Mesodermal cell (in vitro differentiated cells): ENCODE measurements around the gene RFTN1.

Experiments
- H3K27ac ChIP-seq: 2 replicates; pipeline ENCODE4 v1.7.0; 2013; ENCODE audit warnings: mild to moderate bottlenecking, low read depth, low read length, moderate library complexity; ENCODE audit not compliant: severe bottlenecking
- H3K36me3 ChIP-seq: 2 replicates; pipeline ENCODE4 v1.7.1; 2013; ENCODE audit warnings: mild to moderate bottlenecking, low read length, moderate library complexity; ENCODE audit not compliant: control insufficient read depth, insufficient read depth
- H3K4me1 ChIP-seq: one replicate; pipeline ENCODE4 v1.7.1; 2013; ENCODE audit warnings: mild to moderate bottlenecking, low read length; ENCODE audit not compliant: insufficient read depth, control insufficient read depth, poor library complexity, severe bottlenecking
- H3K4me3 ChIP-seq: 2 replicates; pipeline ENCODE4 v1.7.0; 2013; ENCODE audit warnings: low read length, control low read depth, mild to moderate bottlenecking; ENCODE audit not compliant: insufficient read depth, poor library complexity, severe bottlenecking; ENCODE audit errors: extremely low read depth
- H3K9me3 ChIP-seq: 2 replicates; pipeline ENCODE4 v1.7.1; 2013; ENCODE audit warnings: mild to moderate bottlenecking, low read length, moderate library complexity; ENCODE audit not compliant: control insufficient read depth
- WGBS, 2 experiments: methylation state at CpG; one replicate each; pipeline ENCODE4 v1.1.5; 2013; ENCODE audit warnings: missing lambda C conversion rate in 2 of 2; ENCODE audit not compliant: insufficient coverage in 2 of 2; 5-methylcytosine and 5-hydroxymethylcytosine counted together

Gene RFTN1

GRCh38 chr3:16528106-16528505, 14.6 kb upstream of the RFTN1 start:
- H3K27ac ChIP-seq, result no peak overlapping the region
- 87 to 100% methylated on average over 3 to 5 of the region's 5 CpGs for WGBS, 2 experiments
- no peaks in the 10 kb centered on the region for H3K9me3 ChIP-seq
- no peaks in the 10 kb centered on the region for H3K36me3 ChIP-seq
- no peaks in the 10 kb centered on the region for H3K4me1 ChIP-seq
- no peak overlapping the region for H3K4me3 ChIP-seq

DNA sequence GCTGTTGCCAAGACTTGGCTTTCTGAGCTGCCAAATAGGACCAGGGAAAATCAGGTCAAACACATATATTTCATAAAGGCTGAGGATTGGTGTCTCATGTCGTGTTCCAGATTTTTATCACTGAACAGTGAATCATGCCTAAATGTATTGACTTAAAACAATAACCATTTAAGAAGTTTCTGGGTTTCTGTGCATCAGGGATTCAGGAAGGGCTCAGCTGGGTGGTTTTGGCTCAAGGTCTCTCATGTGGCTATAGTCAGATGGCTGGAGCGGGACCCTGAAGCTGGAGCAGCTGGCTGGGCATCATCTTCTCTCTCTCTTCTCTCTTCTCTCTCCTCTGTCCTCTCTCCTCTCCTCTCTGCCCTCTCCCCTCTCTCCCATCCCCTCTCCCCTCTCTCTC, 10.7 kb upstream of the RFTN1 start:
- H3K36me3 ChIP-seq, result no peaks in the 10 kb centered on the region
- no peaks in the 10 kb centered on the region for H3K4me1 ChIP-seq
- H3K27ac ChIP-seq, result no peak overlapping the region
- no peaks in the 10 kb centered on the region for H3K9me3 ChIP-seq
- 80 to 83% methylated on average over 1 of the region's 2 CpGs for WGBS, 2 experiments
- no peak overlapping the region for H3K4me3 ChIP-seq

GRCh38 chr3:16523778-16524177, 10.3 kb upstream of the RFTN1 start:
- no peak overlapping the region for H3K27ac ChIP-seq
- no peak overlapping the region for H3K4me3 ChIP-seq
- WGBS, 2 experiments, result 82 to 88% methylated on average over 2 of the region's 2 CpGs
- no peaks in the 10 kb centered on the region for H3K36me3 ChIP-seq
- no peaks in the 10 kb centered on the region for H3K9me3 ChIP-seq
- no peaks in the 10 kb centered on the region for H3K4me1 ChIP-seq

- Histone ChIP-seq H3K4me1 (no peaks in the 10 kb centered on the region), H3K36me3 (no peaks in the 10 kb centered on the region), H3K9me3 (no peaks in the 10 kb centered on the region), H3K27ac (no peak overlapping the region), H3K4me3 (no peak overlapping the region)
Measured at GRCh38 chr3:16522834-16523233, 9.3 kb upstream of the RFTN1 start.

- no peaks in the 10 kb centered on the region for H3K9me3 ChIP-seq
- WGBS, 2 experiments, result 95% methylated on average over 4 of the region's 5 CpGs; no CpG with 5 or more reads in 1 of the 2 experiments
Measured at GRCh38 chr3:16520970-16521881, 7.7 kb upstream of the RFTN1 start.

DNA sequence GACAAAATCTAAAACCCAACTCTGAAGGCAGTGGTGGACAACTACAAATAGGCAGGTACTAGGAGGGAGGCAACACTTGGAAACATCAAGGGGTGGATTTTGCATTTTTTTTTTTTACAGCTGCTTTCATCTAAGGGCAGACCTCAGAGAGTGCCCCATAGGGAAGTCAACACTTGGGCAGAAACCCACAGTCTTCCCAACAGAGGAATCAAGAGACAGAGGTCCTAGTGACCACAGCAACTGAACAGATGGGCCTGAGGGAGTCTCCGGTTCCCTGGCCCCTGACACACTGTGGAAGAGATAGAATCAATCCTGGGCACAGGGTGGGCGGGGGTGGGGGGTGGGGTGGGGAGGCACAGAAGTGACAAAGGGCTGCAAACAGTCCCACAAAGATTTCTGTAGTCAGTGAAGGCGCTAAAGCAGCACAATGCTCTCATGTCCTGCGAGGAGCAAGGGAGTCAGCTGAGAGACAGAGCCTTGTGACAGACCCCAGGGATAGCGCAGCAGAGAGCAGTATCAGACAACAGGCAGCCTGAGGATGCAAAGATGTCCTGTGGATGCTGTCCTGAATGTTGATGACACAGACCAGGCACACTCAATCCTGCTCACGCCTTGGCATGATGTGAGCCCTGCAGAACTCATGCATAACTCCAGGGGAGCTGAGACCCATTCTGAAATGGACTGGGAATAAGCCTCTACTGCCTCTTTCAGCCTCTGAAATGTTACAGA, 6.9 kb upstream of the RFTN1 start:
- H3K9me3 ChIP-seq, result no peaks in the 10 kb centered on the region
- no peak overlapping the region for H3K4me3 ChIP-seq
- H3K4me1 ChIP-seq, result no peaks in the 10 kb centered on the region
- WGBS, 2 experiments, result 80 to 83% methylated on average over 4 of the region's 6 CpGs
- H3K36me3 ChIP-seq, result no peaks in the 10 kb centered on the region
- H3K27ac ChIP-seq, result no peak overlapping the region

More at GRCh38 chr3:16520970-16521881, 7.7 kb upstream of the RFTN1 start:
- H3K27ac ChIP-seq, result no peak overlapping the region
- no peak overlapping the region for H3K4me3 ChIP-seq
- no peaks in the 10 kb centered on the region for H3K4me1 ChIP-seq
- H3K36me3 ChIP-seq, result no peaks in the 10 kb centered on the region

DNA sequence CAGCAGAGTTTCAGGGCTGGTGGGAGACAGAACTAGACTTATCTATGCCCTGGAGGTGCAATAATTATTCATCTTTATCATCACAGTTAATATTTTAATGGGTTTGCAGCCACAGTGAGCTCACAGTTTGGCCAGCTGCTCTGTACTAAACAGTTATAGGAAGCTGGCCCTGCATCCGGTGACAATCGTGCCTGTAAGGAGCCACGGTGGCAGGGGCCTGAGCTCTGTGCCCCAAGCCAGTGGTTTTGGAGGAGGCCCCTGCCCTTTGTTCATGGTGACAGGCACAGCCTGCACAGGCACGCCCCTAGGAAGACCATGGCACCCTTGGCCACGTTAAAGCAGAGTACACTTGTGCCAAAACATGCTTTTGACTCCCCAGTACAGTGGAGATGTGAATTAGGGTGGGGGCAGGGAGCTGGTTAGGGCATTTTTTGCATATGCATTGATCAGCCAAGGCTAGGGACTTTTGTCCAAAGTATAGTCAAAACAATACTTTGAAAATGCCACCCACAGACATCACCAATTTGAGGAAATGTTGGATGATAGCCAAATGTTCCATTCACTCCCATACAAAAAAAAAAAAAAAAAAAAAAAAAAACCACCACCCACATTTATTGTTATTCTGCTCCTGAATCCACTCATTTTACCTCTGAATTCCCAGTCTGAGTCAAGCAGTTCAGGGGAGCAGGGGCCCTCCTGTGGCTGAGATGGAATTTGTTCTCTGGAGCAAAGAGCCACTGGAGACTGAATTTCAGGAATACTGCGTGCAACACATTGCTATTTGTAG, 3.4 kb upstream of the RFTN1 start:
- no peaks in the 10 kb centered on the region for H3K36me3 ChIP-seq
- WGBS, 2 experiments, result 57 to 63% methylated on average over 5 to 6 of the region's 6 CpGs
- H3K4me1 ChIP-seq, result peaks cover 10% of the 10 kb centered on the region
- no peak overlapping the region for H3K27ac ChIP-seq
- no peak overlapping the region for H3K4me3 ChIP-seq
- H3K9me3 ChIP-seq, result no peaks in the 10 kb centered on the region

- Histone ChIP-seq H3K36me3 (no peaks in the 10 kb centered on the region), H3K27ac (no peak overlapping the region), H3K9me3 (no peaks in the 10 kb centered on the region), H3K4me3 (no peak overlapping the region), H3K4me1 (peaks cover 13% of the 10 kb centered on the region)
- WGBS, 2 experiments, result 77 to 87% methylated on average over 9 to 10 of the region's 11 CpGs
Measured at GRCh38 chr3:16515885-16516420, 2.5 kb upstream of the RFTN1 start.

GRCh38 chr3:16514755-16515353, 1.4 kb upstream of the RFTN1 start:
- Histone ChIP-seq H3K4me1 (peaks cover 16% of the 10 kb centered on the region), H3K36me3 (no peaks in the 10 kb centered on the region), H3K27ac (no peak overlapping the region), H3K9me3 (no peaks in the 10 kb centered on the region), H3K4me3 (no peak overlapping the region)
- WGBS, 2 experiments, result 85 to 92% methylated on average over 4 of the region's 5 CpGs
